HG03045 (cell line): ENCODE results near the gene FARP2.
"Not testable (repeated sequence)": the region's sequence is repeated elsewhere in the genome, so short reads cannot be mapped to it uniquely, and the experiment has no call there.

Experiments
- ATAC-seq: cut with Tn5 transposase; IDR thresholded peaks from one replicate; pipeline ENCODE4 v1.9.1; 2021; ENCODE audit warnings: mild to moderate bottlenecking, moderate library complexity; ENCODE audit not compliant: unreplicated experiment

Gene FARP2

GRCh38 chr2:241355983-241356870 is at the start of gene FARP2:
Gene FARP2, plus strand, starts transcription at chr2:241356285. Its CDS starts 16,823 bp downstream, at chr2:241373108.
- ATAC-seq: peak; percentile 87

GRCh38 chr2:241307055-241307454 is 49.0 kb upstream of the FARP2 start:
- no peak for ATAC-seq

- no peak for ATAC-seq
These were observed 47.8 kb upstream of the FARP2 start for GRCh38 chr2:241308267-241308666.

GRCh38 chr2:241308832-241309500 is 47.1 kb upstream of the FARP2 start:
- no peak for ATAC-seq

- no peak for ATAC-seq
These were observed 46.4 kb upstream of the FARP2 start for GRCh38 chr2:241309684-241310117.

GRCh38 chr2:241310917-241311566 is 45.0 kb upstream of the FARP2 start:
- no peak for ATAC-seq

- ATAC-seq: no peak
These were observed 44.0 kb upstream of the FARP2 start for GRCh38 chr2:241312082-241312481.

- ATAC-seq: no peak
These were observed 42.5 kb upstream of the FARP2 start for GRCh38 chr2:241313543-241314095.

GRCh38 chr2:241314226-241315092 is 41.6 kb upstream of the FARP2 start:
- ATAC-seq: no peak

- peak; percentile 69 for ATAC-seq
These were observed 40.8 kb upstream of the FARP2 start, which contains the start of gene HDLBP for GRCh38 chr2:241315093-241315878. Gene HDLBP, minus strand, starts transcription at chr2:241315672. Its CDS starts 48,803 bp downstream, at chr2:241266869.

GRCh38 chr2:241315879-241316631 is 40.0 kb upstream of the FARP2 start, which contains the start of gene SEPTIN2:
Gene SEPTIN2, plus strand, starts transcription at chr2:241315925. Its CDS starts 8,308 bp downstream, at chr2:241324233.
- peak; percentile 41 for ATAC-seq

GRCh38 chr2:241316825-241317224 is 39.3 kb upstream of the FARP2 start:
- no peak for ATAC-seq

- no peak for ATAC-seq
These were observed 38.7 kb upstream of the FARP2 start for GRCh38 chr2:241317391-241317790.

GRCh38 chr2:241318830-241319229 is 37.3 kb upstream of the FARP2 start:
- not testable (repeated sequence) for ATAC-seq

GRCh38 chr2:241320394-241320793 is 35.7 kb upstream of the FARP2 start:
- no peak for ATAC-seq

GRCh38 chr2:241321033-241321432 is 35.1 kb upstream of the FARP2 start:
- ATAC-seq: no peak

- no peak for ATAC-seq
These were observed 34.2 kb upstream of the FARP2 start for GRCh38 chr2:241321886-241322285.

GRCh38 chr2:241323778-241324177 is 32.3 kb upstream of the FARP2 start:
- no peak for ATAC-seq
